Neural progenitor cell (in vitro differentiated cells): ENCODE results near the gene IRF9. TPM values are rescaled to one million over a fixed set of nuclear protein-coding genes. Genes with fewer than 3 reads are reported as not detected.

Experiments used
- DNase-seq: peaks from one replicate; pipeline ENCODE4 v3.0.0-alpha.2; 2016; ENCODE audit warnings: low spot score
- H2AFZ ChIP-seq: fragments of 200-600 bp; sonication (generic); replicated peaks from 2 replicates; pipeline ENCODE4 v1.6.1; 2016; ENCODE audit warnings: antibody characterized with exemption
- H3F3A ChIP-seq: fragments of 200-600 bp; sonication (generic); 2 replicates; pipeline ENCODE4 v1.6.1; 2016; ENCODE audit warnings: antibody characterized with exemption, low read depth
- H3K27ac ChIP-seq: fragments of 200-600 bp; sonication (generic); 2 replicates; pipeline ENCODE4 v1.5.1; 2016; ENCODE audit warnings: mild to moderate bottlenecking
- H3K27me3 ChIP-seq: fragments of 200-600 bp; sonication (generic); 2 replicates; pipeline ENCODE4 v1.6.1; 2016; ENCODE audit warnings: mild to moderate bottlenecking, moderate library complexity
- H3K36me3 ChIP-seq: fragments of 200-600 bp; sonication (generic); 2 replicates; pipeline ENCODE4 v1.5.1; 2016
- H3K4me1 ChIP-seq: fragments of 200-600 bp; sonication (generic); 2 replicates; pipeline ENCODE4 v1.6.1; 2016; ENCODE audit warnings: mixed run types
- H3K4me2 ChIP-seq: fragments of 200-600 bp; sonication (generic); 2 replicates; pipeline ENCODE4 v1.6.1; 2016
- H3K4me3 ChIP-seq: fragments of 200-600 bp; sonication (generic); 2 replicates; pipeline ENCODE4 v1.5.1; 2016
- H3K79me2 ChIP-seq: fragments of 200-600 bp; sonication (generic); 2 replicates; pipeline ENCODE4 v1.6.1; 2016; ENCODE audit warnings: low read depth
- H3K9ac ChIP-seq: fragments of 200-600 bp; sonication (generic); 2 replicates; pipeline ENCODE4 v1.6.1; 2016
- H3K9me3 ChIP-seq: fragments of 200-600 bp; sonication (generic); 2 replicates; pipeline ENCODE4 v1.5.1; 2016; ENCODE audit warnings: low read depth
- H4K20me1 ChIP-seq: fragments of 200-600 bp; sonication (generic); 2 replicates; pipeline ENCODE4 v1.6.1; 2016; ENCODE audit warnings: low read depth
- H3K27ac Mint-ChIP-seq: 3 replicates; pipeline ENCODE4 v1.8.0; 2021; ENCODE audit warnings: mixed read lengths
- H3K27me3 Mint-ChIP-seq: 2 replicates; pipeline ENCODE4 v1.8.0; 2022; ENCODE audit warnings: low read depth, mild to moderate bottlenecking, inconsistent platforms, moderate library complexity, mixed read lengths; ENCODE audit not compliant: insufficient read depth
- H3K36me3 Mint-ChIP-seq: 3 replicates; pipeline ENCODE4 v1.8.0; 2021; ENCODE audit warnings: mixed read lengths
- H3K4me1 Mint-ChIP-seq: 3 replicates; pipeline ENCODE4 v1.8.0; 2021; ENCODE audit warnings: mixed read lengths
- H3K4me3 Mint-ChIP-seq: 3 replicates; pipeline ENCODE4 v1.8.0; 2021; ENCODE audit warnings: mild to moderate bottlenecking, moderate library complexity, mixed read lengths
- H3K9me3 Mint-ChIP-seq: 3 replicates; pipeline ENCODE4 v1.8.0; 2020; ENCODE audit warnings: mixed read lengths
- CTCF ChIP-seq: fragments of 200-600 bp; sonication (generic); IDR thresholded peaks from 2 replicates; pipeline ENCODE4 v1.5.1; 2017; ENCODE audit warnings: antibody characterized with exemption, mild to moderate bottlenecking
- EZH2 ChIP-seq: fragments of 200-600 bp; sonication (generic); IDR thresholded peaks from 2 replicates; pipeline ENCODE4 v1.6.1; 2017; ENCODE audit warnings: antibody characterized with exemption, mild to moderate bottlenecking, moderate library complexity
- EZH2phosphoT487 ChIP-seq: fragments of 200-600 bp; sonication (generic); IDR thresholded peaks from 2 replicates; pipeline ENCODE4 v1.6.1; 2017; ENCODE audit warnings: antibody characterized with exemption
- total RNA-seq: library from RNA; depleted of rRNA; stranded (reverse); fragments of >200 nt; gene quantifications from 2 replicates; pipeline ENCODE4 v1.2.3, GENCODE V29; 2015; ENCODE audit warnings: low replicate concordance

The IRF9 gene
- total RNA-seq, 1 donor from 2014 or later: 9.7 TPM

DNA sequence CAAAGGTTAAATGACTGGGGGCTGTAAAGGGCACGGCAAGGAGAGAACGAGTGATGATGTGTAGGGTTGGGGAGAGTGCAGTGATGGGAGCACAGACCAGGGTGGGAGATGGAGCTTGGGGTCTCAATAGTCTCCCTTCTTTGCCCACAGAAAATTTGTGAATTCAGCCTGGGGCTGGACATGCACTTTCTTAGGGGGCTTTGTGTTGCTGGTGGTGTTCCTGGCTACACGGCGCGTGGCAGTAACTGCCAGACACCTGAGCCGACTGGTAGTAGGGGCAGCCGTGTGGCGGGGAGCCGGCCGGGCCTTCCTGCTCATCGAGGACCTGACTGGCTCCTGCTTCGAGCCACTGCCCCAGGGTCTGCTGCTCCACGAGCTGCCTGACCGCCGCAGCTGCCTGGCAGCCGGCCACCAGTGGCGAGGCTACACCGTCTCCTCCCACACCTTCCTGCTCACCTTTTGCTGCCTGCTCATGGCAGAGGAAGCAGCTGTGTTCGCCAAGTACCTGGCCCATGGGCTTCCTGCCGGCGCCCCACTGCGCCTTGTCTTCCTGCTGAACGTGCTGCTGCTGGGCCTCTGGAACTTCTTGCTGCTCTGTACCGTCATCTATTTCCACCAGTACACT is 28.9 kb upstream of the IRF9 start:
- H3K9me3 ChIP-seq: no peaks in the 10 kb centered on the region
- H3K36me3 ChIP-seq: no peaks in the 10 kb centered on the region
- peaks cover 20% of the 10 kb centered on the region for H3F3A ChIP-seq
- H3K9ac ChIP-seq: no peak overlapping the region
- no peaks in the 10 kb centered on the region for H4K20me1 ChIP-seq
- Mint-ChIP-seq H3K36me3 (peaks cover 4% of the 10 kb centered on the region), H3K4me1 (peaks cover 13% of the 10 kb centered on the region), H3K27ac (peak overlapping the region; percentile 13), H3K27me3 (peaks cover 7% of the 10 kb centered on the region), H3K4me3 (peak overlapping the region; percentile 27), H3K9me3 (no peaks in the 10 kb centered on the region)
- H3K4me3 ChIP-seq: no peak overlapping the region
- no peak overlapping the region for H3K27ac ChIP-seq
- no peak overlapping the region for H3K4me2 ChIP-seq
- no peak overlapping the region for H2AFZ ChIP-seq
- no peak for DNase-seq
- no peaks in the 10 kb centered on the region for H3K79me2 ChIP-seq
- TF ChIP-seq CTCF (no peak), EZH2phosphoT487 (no peak)
- peaks cover 6% of the 10 kb centered on the region for H3K4me1 ChIP-seq
- H3K27me3 ChIP-seq: peaks cover 9% of the 10 kb centered on the region

- Histone ChIP-seq H3K9me3 (no peaks in the 10 kb centered on the region), H2AFZ (no peak overlapping the region), H3K4me3 (no peak overlapping the region), H3F3A (peaks cover 28% of the 10 kb centered on the region), H3K27ac (no peak overlapping the region), H3K4me2 (no peak overlapping the region), H3K27me3 (peaks cover 9% of the 10 kb centered on the region), H3K4me1 (peaks cover 6% of the 10 kb centered on the region), H3K9ac (no peak overlapping the region), H4K20me1 (no peaks in the 10 kb centered on the region), H3K79me2 (no peaks in the 10 kb centered on the region), H3K36me3 (no peaks in the 10 kb centered on the region)
- Mint-ChIP-seq H3K36me3 (peaks cover 7% of the 10 kb centered on the region), H3K27me3 (peaks cover 7% of the 10 kb centered on the region), H3K4me1 (peaks cover 13% of the 10 kb centered on the region), H3K9me3 (no peaks in the 10 kb centered on the region), H3K27ac (no peak overlapping the region), H3K4me3 (no peak overlapping the region)
- no peak for TF ChIP-seq EZH2phosphoT487
- no peak for TF ChIP-seq CTCF
- no peak for TF ChIP-seq EZH2
- no peak for DNase-seq
Observed at GRCh38 chr14:24132976-24133375, 28.1 kb upstream of the IRF9 start.

DNA sequence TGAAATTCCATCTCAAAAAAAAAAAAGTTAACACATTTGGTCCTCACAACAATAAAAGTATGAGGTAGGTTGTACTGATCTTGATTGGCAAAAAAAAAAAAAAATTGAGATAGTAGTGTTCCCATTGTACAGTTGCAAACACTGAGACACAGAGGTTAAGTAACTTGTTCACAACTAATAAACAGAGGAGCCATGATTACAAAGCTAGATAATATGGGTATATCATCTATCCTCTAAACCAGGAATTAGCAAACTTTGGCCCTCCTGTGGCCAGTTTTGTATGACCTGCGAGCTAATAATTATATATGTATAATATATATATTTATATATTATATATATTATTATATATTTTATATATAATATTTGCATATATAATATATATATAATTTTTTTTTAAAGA is 27.3 kb upstream of the IRF9 start:
- H3K27ac ChIP-seq: no peak overlapping the region
- H3K27me3 Mint-ChIP-seq: peaks cover 7% of the 10 kb centered on the region

More for the DNA sequence above, 27.3 kb upstream of the IRF9 start:
- H3K9me3 Mint-ChIP-seq: no peaks in the 10 kb centered on the region
- no peak overlapping the region for H3K4me2 ChIP-seq
- peaks cover 14% of the 10 kb centered on the region for H3K36me3 Mint-ChIP-seq
- H3K4me1 ChIP-seq: peaks cover 6% of the 10 kb centered on the region
- H4K20me1 ChIP-seq: peaks cover 4% of the 10 kb centered on the region
- no peaks in the 10 kb centered on the region for H3K9me3 ChIP-seq
- TF ChIP-seq EZH2 (no peak), CTCF (no peak), EZH2phosphoT487 (no peak)
- no peak overlapping the region for H3K4me3 Mint-ChIP-seq
- H2AFZ ChIP-seq: no peak overlapping the region
- H3F3A ChIP-seq: peaks cover 35% of the 10 kb centered on the region
- H3K36me3 ChIP-seq: no peaks in the 10 kb centered on the region
- H3K27me3 ChIP-seq: peaks cover 9% of the 10 kb centered on the region
- no peaks in the 10 kb centered on the region for H3K79me2 ChIP-seq
- no peak overlapping the region for H3K4me3 ChIP-seq
- DNase-seq: no peak
- H3K4me1 Mint-ChIP-seq: peaks cover 14% of the 10 kb centered on the region
- no peak overlapping the region for H3K27ac Mint-ChIP-seq
- no peak overlapping the region for H3K9ac ChIP-seq
